Measurements from ENCODE around the gene RNF150.

RNF150 gene

DNA sequence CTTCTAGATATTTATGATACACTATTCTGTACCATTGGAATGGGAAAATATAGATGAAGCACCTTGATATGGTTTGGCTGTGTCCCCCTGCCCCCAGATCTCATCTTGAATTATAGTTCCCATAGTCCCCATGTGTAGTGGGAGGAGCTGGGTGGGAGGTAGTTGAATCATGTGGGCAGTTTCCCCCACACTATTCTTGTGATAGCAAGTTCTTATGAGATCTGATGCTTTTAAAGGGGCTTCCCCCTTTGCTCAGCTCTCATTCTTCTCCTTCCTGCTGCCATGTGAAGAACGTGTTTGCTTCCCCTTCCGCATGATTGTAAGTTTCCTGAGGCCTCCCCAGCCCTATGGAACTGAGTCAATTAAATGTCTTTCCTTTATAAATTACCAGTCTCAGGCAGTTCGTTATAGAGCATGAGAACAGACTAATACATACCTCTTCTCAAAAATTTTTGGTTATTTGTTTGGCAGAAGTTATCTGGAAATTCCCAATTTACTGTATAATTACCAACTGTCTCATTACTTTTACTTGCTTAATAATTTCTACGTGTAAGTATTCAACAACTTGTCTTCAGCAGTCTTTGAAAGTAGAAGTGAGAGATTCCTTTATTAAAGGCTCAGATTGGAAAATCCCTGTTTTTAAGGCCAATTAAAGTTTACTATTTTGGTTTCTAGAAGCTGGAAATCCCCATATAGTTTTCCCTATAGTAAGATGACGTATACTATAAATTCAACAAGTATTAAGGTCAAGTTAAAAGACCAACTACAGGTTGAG, 152.7 kb downstream of the RNF150 start:
- no peak for DNase-seq (ENCODE audit: low spot score)

GRCh38 chr4:140976768-140977167, 156.5 kb downstream of the RNF150 start:
- no peak for DNase-seq (ENCODE audit: low spot score)

DNA sequence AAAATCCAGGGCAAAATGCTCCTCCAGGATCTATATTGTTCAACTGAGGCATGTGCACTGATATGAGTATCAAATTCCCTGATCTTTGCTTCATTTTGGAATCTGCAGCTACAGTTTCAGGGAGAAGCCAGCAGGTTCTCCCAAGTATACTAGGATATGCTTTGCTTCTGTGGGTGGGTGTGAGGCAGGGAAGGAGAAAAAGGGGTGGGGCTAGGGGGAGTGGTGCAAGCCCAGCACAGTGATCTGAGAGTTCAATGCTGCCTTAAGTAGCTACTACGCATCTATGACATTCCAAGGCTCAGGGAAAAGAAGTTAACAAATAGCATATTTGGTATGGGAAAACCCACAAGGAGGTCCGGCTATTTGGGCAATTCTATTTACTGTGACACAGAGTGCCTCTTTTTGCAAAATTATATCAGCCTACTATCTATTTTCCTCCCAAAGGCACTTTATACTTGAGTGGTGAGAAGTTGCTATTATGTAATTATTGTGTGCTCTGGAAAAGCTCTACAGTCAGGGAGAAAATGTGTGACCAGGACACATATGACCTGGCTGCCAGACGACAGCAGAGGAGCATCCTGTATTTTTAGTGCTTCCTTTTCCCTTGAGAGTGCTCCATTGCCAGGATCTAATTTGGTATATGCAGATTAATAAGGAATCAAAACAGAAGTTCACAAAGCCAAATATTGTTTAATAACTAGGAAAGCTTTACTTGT, 162.0 kb downstream of the RNF150 start:
- DNase-seq (ENCODE audit: low spot score), result no peak

- DNase-seq (ENCODE audit: low spot score), result no peak
Measured at GRCh38 chr4:140969296-140969695, 164.0 kb downstream of the RNF150 start.

GRCh38 chr4:140968371-140968770, 164.9 kb downstream of the RNF150 start:
- DNase-seq (ENCODE audit: low spot score), result no peak

DNA sequence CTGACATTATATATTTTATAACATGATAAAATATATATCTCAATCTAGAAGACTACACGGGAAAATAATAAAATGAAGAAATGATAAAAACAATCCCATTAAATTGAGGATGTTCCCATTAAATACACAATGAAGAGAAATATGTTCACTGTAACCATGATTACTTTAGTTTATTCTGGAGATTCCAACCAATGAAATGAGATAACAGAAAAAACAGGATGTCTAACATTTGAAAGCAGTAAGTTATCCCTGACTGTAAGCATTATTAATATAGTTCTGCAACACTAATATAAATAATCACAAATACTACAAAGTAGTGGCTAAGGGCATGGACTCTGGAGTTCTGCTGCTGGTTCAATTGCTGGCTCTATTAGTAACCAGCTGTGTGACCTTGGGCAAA, 169.4 kb downstream of the RNF150 start:
- DNase-seq (ENCODE audit: low spot score), result no peak

- no peak for DNase-seq (ENCODE audit: low spot score)
Measured at GRCh38 chr4:140955641-140956040, 177.6 kb downstream of the RNF150 start.

DNA sequence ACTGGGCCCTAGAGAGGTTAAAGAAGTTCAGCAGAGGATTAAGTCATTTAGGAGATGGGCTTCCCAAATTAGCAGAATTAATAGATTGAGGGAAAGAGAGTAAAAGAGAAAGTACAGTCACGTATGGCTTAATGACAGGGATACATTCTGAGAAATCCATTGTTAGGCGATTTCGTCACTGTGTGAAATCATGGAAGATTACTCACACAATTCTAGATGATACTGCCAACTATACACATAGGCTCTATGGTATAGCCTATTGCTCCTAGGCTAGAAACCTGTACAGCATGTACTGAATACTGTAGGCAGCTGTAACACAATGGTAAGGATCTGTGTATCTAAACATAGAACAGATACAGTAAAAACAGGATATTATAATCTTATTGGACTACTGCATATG, 180.6 kb downstream of the RNF150 start:
- no peak for DNase-seq (ENCODE audit: low spot score)

DNA sequence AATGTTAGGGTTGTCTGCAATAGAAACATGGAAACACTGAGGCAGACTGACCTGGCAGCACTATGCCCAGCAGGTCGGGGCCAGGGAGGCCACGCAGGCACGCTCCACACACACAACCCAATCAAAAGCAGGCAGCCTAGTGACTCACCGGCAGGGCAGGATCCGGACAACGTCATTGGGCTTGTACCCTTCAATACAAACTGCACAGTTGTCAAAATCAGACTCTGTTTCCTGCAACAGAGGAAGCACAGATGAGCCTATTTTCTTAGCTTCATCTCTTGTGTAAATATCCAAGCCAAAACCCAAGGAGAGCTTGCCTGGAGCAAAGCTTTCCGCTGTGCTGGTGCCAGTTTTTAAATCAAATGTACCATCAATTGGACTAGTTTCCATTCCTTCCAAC, 185.8 kb downstream of the RNF150 start:
- no peak for DNase-seq (ENCODE audit: low spot score)

DNA sequence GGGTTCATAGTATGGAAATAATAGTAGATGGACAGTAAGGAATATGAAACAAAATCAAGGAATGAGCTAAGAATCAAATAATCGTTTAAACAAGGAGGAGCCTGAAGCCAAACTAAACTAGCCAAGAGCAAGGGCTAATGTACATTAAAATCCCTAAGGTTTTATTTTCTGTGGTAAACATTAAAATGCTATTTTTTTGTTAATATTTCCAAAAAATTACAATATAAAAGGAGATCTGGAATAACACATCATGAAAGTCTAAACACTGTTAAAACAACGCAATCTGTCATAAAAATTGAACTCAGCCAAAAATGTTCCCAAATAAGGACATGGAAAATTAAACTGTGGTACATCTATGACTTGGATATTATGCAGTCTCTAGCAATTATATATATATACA, 188.2 kb downstream of the RNF150 start:
- DNase-seq (ENCODE audit: low spot score), result no peak

- peak; percentile 42 for DNase-seq (ENCODE audit: low spot score)
Measured at GRCh38 chr4:140944572-140944971, 188.7 kb downstream of the RNF150 start.

DNA sequence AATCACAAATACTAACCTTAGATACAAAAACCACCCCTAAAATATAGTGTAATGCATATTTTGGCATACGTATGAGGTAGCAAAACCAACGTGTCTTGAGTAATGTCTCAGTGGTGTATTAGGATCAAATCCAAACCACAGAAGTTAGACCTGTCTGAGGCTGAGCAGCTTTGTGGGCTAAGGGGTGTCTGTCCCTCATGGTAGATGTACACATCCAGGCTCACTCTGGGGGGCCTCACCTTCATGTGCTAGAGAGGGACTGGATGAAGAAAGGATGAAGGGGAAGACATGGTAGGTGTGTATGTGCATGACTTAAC, 189.1 kb downstream of the RNF150 start:
- peak; percentile 24 for DNase-seq (ENCODE audit: low spot score)

DNA sequence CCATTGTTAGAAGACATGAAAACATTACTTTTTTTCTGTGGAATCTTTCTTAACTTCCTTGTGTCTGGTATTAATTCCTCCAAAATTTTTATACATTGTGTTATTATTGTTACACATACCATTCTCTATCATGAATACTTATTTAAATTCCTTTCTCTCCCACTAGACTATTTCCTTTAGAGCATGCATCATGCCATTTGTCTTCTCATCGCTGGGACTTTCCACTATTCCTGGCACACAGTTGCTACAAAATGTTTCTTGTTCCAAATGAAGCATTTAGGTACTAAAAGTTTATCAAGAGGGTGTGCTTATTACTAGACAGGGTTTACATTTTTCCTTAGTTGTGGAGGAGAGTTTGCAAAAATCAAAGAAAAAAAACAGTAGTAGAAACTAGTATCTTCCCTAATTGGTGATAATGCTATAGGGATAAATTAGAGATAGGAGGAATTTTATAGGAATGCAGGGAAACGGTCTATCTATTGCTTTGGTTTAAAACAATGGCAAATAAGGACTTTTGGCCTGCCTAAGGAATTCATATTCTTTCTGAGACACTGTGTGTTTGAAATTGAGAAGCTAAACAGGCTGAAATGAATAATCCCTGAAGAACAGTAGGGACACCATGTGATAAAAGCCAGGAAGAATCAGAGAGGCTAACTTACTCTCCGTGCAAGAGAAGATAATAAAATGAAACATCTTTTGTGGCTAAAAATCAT, 189.6 kb downstream of the RNF150 start:
- peak; percentile 60 for DNase-seq (ENCODE audit: low spot score)

GRCh38 chr4:140940589-140940988, 192.7 kb downstream of the RNF150 start:
- no peak for DNase-seq (ENCODE audit: low spot score)

- DNase-seq (ENCODE audit: low spot score), result peak; percentile 75
Measured at GRCh38 chr4:140937866-140938265, 195.4 kb downstream of the RNF150 start.

DNA sequence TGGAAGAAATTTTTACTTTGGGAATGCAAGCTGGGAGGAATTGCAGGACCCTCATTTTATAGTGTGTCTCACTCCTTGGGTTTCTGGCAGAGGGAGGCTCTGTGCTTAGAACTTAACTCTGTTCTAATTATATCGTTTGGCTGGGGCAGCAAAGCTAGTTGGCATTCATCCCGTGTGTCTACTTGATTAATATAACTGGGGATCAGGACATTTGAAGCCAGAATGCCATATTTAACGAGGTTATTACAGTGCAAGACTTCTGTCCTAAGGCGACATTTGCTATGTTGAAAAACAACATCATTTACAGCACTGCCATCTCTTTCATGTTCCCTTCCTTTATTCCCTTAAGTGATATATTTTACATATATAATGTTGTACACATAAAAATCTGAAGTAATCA, 198.0 kb downstream of the RNF150 start:
- DNase-seq (ENCODE audit: low spot score), result peak; percentile 12

DNA sequence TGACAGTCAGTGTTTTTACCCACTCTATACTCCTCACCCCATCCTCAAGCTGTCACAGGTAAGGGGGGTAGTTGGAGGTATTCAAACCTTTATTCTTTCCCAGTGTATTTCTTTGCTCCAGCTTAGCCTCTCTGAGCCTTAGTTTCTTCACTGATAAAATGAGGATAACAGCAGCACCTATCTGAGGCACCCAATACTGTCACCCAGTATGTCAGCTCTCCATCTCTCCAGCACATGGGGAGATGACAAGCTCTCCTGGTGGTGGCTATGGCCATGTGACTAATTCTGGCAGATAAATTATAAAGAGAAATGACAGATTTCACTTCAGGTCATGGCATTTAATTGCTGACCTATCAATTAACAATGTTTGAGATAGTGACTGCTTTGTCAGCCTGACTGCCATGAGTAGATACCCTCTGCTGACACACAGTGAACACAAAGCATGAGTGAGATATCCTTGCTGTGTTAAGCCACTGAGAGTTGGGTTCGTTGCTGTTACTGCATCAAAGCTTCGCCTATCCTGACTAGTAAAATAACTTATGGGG, 200.7 kb downstream of the RNF150 start:
- DNase-seq (ENCODE audit: low spot score), result no peak

- no peak for DNase-seq (ENCODE audit: low spot score)
Measured at GRCh38 chr4:140931911-140932310, 201.4 kb downstream of the RNF150 start.

GRCh38 chr4:140930557-140930956, 202.7 kb downstream of the RNF150 start:
- DNase-seq (ENCODE audit: low spot score), result no peak

- no peak for DNase-seq (ENCODE audit: low spot score)
Measured at GRCh38 chr4:140930011-140930410, 203.3 kb downstream of the RNF150 start.

DNA sequence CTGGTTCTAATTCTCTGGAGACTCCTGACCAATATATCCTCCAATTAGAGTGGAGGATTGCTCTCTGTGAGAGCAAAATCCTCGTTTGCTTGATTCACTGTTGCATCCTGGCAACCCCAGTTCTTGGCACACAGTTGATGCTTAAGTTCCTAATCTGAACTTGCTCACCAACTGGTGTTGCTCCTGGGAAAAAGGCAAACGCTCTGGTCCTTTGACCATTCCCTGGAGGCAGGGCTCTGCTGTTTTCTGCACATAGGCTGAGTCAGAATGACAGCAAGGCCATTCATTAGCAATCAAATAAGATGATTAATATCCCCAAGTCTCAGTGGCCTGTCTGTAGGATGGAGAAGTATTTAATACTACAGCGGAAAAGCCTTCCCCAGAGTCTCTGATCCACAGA, 204.4 kb downstream of the RNF150 start:
- DNase-seq (ENCODE audit: low spot score), result no peak

DNA sequence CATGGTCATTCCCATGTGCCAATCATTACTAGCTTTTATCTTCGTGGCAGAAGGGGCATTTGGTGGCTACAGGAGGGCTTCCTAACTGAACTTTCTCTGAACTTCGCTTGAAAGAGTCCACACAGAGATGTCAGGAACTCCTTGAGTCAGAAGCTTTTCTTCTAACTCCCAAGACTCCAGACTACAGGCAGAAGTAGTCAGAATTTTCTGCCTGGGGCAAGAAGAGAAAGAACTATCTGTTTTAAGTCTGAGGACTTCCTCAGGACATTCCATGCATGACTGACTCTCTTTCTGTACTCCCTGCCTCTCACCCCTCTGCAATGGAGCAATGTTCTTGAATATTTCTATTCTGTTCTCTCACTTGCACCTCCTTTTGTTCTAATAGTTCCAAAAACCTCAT, 206.6 kb downstream of the RNF150 start:
- DNase-seq (ENCODE audit: low spot score), result peak; percentile 55

DNA sequence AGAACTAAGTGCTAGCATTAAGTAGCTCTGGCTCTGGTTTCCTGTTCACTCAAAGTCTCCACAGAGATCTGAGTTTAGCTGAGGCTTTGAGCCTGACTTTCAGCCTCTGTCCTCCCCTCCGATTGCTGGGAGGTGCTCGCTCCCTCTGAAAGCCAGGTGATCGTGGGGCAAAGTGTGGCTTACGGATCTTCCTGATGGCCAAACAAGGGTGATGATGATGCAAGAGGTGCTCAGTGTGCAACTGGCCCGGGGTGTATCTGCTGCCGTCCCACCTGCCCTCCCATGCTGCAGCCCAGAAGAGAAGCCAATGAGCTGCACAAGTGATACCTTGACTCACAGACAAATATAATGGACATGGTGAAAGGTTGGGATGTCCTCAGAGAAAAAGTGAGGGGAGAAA, 207.9 kb downstream of the RNF150 start:
- no peak for DNase-seq (ENCODE audit: low spot score)

All from GM03348 (cell line).